CD4-positive, alpha-beta T cell treated with Interleukin-17A for 1 hour (primary cell): ENCODE data around the gene TSKU.
"Not testable (repeated sequence)": the region's sequence is repeated elsewhere in the genome, so short reads cannot be mapped to it uniquely, and the experiment has no call there.

Experiments
- DNase-seq: peaks from one replicate; pipeline ENCODE4 v3.0.0-alpha.2; 2020

TSKU gene

GRCh38 chr11:76791002-76791770, 8.0 kb downstream of the TSKU start:
- not testable (repeated sequence) for DNase-seq

- no peak for DNase-seq
Measured at GRCh38 chr11:76791861-76792260, 8.7 kb downstream of the TSKU start.

GRCh38 chr11:76792505-76793264, 9.5 kb downstream of the TSKU start:
- no peak for DNase-seq

GRCh38 chr11:76793391-76794291, 10.5 kb downstream of the TSKU start:
- DNase-seq: no peak

- no peak for DNase-seq
Measured at GRCh38 chr11:76794371-76795289, 11.5 kb downstream of the TSKU start.

- DNase-seq: no peak
Measured at GRCh38 chr11:76795290-76795935, 12.3 kb downstream of the TSKU start.

- no peak for DNase-seq
Measured at GRCh38 chr11:76795936-76796441, 12.8 kb downstream of the TSKU start.

GRCh38 chr11:76796511-76797198, 13.5 kb downstream of the TSKU start:
- DNase-seq: no peak

GRCh38 chr11:76797341-76798201, 14.4 kb downstream of the TSKU start:
- no peak for DNase-seq

- DNase-seq: no peak
Measured at GRCh38 chr11:76798202-76798581, 15.0 kb downstream of the TSKU start.

- DNase-seq: no peak
Measured at GRCh38 chr11:76798671-76799065, 15.5 kb downstream of the TSKU start.

GRCh38 chr11:76799066-76799804, 16.1 kb downstream of the TSKU start:
- peak; percentile 73 for DNase-seq

- no peak for DNase-seq
Measured at GRCh38 chr11:76800466-76801200, 17.5 kb downstream of the TSKU start.

GRCh38 chr11:76801225-76801624, 18.1 kb downstream of the TSKU start:
- DNase-seq: no peak

- no peak for DNase-seq
Measured at GRCh38 chr11:76801736-76802135, 18.6 kb downstream of the TSKU start.

GRCh38 chr11:76802151-76802550, 19.0 kb downstream of the TSKU start:
- no peak for DNase-seq

- no peak for DNase-seq
Measured at GRCh38 chr11:76802621-76803020, 19.5 kb downstream of the TSKU start.

GRCh38 chr11:76803023-76803422, 19.9 kb downstream of the TSKU start:
- DNase-seq: no peak
